Activated CD4-positive, alpha-beta memory T cell treated with anti-CD3 and anti-CD28 coated beads, Interleukin-2, amount 10 ng/mL, durations not matched to agents 7 days and 5 days (primary cell): ENCODE results near the gene CAD. TPM values are rescaled to one million over a fixed set of nuclear protein-coding genes. Genes with fewer than 3 reads are reported as not detected.
A peak's percentile ranks its signal among the peaks of the same experiment; 100 is the strongest.

Experiments used
- CTCF ChIA-PET: fragments of 350-600 bp; sonication (Branson Sonifier 250); formaldehyde crosslinking; loops from one replicate; lab custom pipeline; 2021; ENCODE audit warnings: antibody characterized with exemption, inconsistent platforms; lab: Charles Lee
- POLR2A ChIA-PET: fragments of 350-600 bp; sonication (Branson Sonifier 250); formaldehyde crosslinking; loops from one replicate; lab custom pipeline; 2021; ENCODE audit warnings: antibody characterized with exemption; lab: Charles Lee
- DNase-seq: peaks from one replicate; pipeline ENCODE4 v3.0.0-alpha.2; 2020
- H3K27ac Mint-ChIP-seq: one replicate; pipeline ENCODE4 v1.8.0; 2021; ENCODE audit warnings: mild to moderate bottlenecking, mixed read lengths
- H3K27me3 Mint-ChIP-seq: one replicate; pipeline ENCODE4 v1.8.0; 2021; ENCODE audit warnings: mixed read lengths
- H3K36me3 Mint-ChIP-seq: one replicate; pipeline ENCODE4 v1.8.0; 2021; ENCODE audit warnings: low read depth, mixed read lengths
- H3K4me1 Mint-ChIP-seq: one replicate; pipeline ENCODE4 v1.8.0; 2021; ENCODE audit warnings: mixed read lengths
- H3K4me3 Mint-ChIP-seq: one replicate; pipeline ENCODE4 v1.8.0; 2021; ENCODE audit warnings: mild to moderate bottlenecking, mixed read lengths
- H3K9me3 Mint-ChIP-seq: one replicate; pipeline ENCODE4 v1.8.0; 2021; ENCODE audit warnings: mixed read lengths
- total RNA-seq, 2 experiments: library from RNA; stranded (reverse); gene quantifications; one replicate each; pipeline ENCODE4 v1.2.3, GENCODE V29; 2021

CAD gene
- total RNA-seq, 2 experiments from 2014 or later = 39.7 TPM

DNA sequence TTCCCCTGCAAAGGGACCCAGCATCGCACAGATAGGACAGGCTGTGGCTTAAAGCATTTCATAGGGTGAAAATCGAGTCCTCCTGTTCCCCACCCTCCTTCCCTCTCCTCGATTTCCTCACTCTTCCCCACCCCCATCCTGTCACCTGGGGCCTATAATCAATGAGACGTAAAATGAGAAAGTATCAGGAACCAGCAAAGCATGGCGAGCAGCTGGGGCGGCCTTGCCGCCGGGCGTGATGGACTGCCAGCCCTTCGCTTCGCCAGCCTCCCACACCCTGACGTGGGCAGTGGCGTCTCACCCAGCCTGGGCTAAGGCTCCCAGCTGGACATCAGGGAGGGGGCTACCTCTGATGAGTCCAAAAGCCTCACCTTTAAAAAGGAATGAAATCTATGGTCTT, 34.6 kb downstream of the CAD start:
- CTCF ChIA-PET = interaction anchor here (1.1 to 2.1 kb wide), 3 partner anchors 27 to 68 kb away, joined by 4 to 19 read pairs (median 11); no protein-coding TSS in a partner anchor
- no peak for DNase-seq
- POLR2A ChIA-PET = interaction anchor here (0.6 kb wide), 1 partner anchor 16 kb away, joined by 3 read pairs; no protein-coding TSS in a partner anchor
- Mint-ChIP-seq H3K36me3 (no peaks in the 10 kb centered on the region), H3K27ac (no peak overlapping the region), H3K4me3 (no peak overlapping the region), H3K9me3 (no peaks in the 10 kb centered on the region), H3K4me1 (no peaks in the 10 kb centered on the region), H3K27me3 (peaks cover 21% of the 10 kb centered on the region)

DNA sequence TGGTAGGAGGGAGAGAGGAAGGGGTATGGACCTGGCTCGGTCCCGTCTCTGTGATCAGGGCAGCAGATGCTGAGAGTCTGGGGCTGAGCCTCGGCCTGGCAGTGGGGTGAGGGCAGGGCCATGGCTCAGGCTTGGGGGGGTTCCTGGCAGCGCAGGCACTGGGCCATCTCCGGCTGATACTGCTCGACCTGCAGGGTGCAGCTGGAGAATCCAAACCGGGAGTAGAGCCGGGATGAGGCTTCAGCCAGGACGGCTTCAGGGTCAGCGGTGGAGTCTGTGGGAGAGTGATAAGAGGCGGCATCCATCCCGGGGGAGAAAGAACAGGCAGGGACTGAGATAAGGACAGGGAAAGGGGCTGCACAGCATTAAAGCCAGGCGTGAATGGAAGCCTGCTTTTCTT, 38.0 kb downstream of the CAD start:
- ChIA-PET CTCF (no interaction called here), POLR2A (no interaction called here)
- Mint-ChIP-seq H3K27me3 (peaks cover 32% of the 10 kb centered on the region), H3K4me3 (no peak overlapping the region), H3K9me3 (no peaks in the 10 kb centered on the region), H3K27ac (no peak overlapping the region), H3K4me1 (no peaks in the 10 kb centered on the region), H3K36me3 (no peaks in the 10 kb centered on the region)
- no peak for DNase-seq

DNA sequence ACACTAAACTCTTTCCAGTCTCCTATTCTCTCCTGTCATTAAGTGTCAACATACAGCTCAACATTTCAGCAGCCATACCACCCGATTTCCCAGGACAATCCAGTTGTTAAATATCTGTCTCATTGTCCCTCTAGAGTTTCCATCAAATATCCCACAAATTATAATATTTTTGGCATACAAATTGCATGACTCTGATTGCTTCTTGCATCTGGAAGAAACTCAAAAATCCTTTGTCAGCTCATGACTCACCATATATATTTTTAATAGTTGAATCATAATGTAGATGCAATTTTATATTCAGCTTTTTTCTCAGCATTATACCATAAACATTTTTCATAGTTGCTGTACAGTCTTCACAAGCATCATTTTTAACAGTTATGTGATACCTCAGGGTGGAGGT, 38.5 kb downstream of the CAD start:
- DNase-seq = no peak
- Mint-ChIP-seq H3K4me3 (no peak overlapping the region), H3K4me1 (no peaks in the 10 kb centered on the region), H3K27me3 (peaks cover 36% of the 10 kb centered on the region), H3K36me3 (no peaks in the 10 kb centered on the region), H3K9me3 (no peaks in the 10 kb centered on the region), H3K27ac (no peak overlapping the region)
- ChIA-PET CTCF (no interaction called here), POLR2A (no interaction called here)

DNA sequence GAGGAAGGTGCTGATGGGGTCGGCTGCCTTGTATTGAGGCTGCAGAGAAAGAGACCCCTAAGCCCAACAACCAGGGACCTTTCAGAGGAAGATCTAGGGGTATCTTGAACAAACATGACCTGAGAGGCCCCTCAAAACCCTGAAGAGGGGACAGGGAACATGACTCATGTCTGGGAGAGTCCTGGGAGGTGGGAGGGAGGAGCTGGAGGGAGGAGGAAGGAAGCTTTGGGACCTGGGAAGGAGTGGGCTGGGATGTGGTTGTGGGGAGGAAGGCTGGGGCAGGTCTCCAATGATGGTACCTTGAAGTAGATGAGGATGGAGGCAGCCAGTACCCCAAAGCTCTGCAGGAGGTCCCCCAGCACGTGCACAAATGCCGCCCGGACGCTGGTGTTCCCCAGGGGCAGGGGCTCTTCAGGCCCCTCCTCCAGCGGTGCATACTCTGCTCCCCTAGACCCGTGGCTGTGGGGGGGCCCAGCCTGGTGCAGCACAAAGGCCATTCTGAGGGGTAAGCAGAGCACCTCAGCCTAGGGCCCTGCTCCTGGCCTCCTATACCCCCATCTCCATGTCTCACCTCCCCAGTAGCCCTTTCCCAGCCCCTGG, 39.8 kb downstream of the CAD start:
- DNase-seq = no peak
- Mint-ChIP-seq H3K4me1 (peaks cover 10% of the 10 kb centered on the region), H3K9me3 (no peaks in the 10 kb centered on the region), H3K27me3 (peaks cover 45% of the 10 kb centered on the region), H3K36me3 (no peaks in the 10 kb centered on the region), H3K27ac (no peak overlapping the region), H3K4me3 (no peak overlapping the region)
- ChIA-PET POLR2A (no interaction called here), CTCF (no interaction called here)

DNA sequence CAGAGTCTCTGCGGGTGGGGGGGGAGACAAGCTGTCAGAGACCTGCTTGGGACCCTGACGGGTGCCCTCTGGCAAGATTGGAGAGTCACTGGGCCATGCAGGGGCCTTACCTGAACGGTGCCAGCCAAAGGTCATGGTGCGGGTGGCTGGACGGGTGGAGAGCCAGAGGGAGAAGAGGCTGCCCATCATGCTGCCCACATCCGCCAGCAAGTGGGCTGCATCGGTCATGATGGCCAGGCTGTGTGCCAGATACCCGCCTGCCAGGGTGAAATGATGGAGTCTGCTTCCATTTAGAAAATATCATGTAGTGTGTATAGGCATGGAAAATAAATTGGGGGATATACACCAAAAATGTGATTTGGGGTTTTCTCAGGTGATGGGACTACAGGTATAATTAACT, 40.9 kb downstream of the CAD start:
- DNase-seq = no peak
- H3K4me3 Mint-ChIP-seq = no peak overlapping the region
- no peaks in the 10 kb centered on the region for H3K9me3 Mint-ChIP-seq
- H3K27me3 Mint-ChIP-seq = peaks cover 47% of the 10 kb centered on the region
- H3K27ac Mint-ChIP-seq = no peak overlapping the region
- ChIA-PET POLR2A (no interaction called here), CTCF (no interaction called here)
- H3K36me3 Mint-ChIP-seq = no peaks in the 10 kb centered on the region
- peaks cover 12% of the 10 kb centered on the region for H3K4me1 Mint-ChIP-seq

DNA sequence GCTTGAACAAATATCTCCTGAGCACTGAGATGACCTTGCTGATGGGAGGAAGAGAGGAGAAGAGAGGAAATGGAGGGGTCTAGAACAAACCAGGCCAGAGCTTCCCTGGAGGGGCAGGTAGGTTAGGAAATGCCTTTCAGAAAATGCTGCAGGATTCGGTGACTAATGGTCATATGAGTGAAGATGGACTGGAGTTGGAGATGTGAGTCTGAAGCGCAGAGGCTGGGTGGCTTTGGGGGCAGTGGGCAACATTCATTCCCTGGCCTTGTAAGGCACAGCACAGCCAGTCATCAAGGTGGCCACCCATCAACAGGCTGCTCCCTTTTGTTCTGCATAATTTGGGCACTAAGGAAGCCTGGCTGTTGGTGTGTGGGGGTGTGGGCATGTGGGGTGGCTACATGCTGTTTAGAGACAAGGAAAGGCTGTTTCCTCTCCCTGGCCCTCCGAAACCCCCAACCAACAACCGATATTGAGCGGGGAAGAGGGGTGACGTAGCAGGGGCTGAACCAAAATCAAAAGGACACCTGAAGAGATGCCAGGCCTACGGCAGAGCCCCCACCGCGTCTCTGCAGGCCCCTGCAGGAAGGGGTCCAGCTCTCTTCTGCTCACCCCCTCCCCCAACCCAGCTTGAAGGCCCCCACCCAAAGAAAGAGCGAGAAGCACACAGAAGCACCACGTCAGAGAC, 44.2 kb downstream of the CAD start:
- POLR2A ChIA-PET = no interaction called here

DNA sequence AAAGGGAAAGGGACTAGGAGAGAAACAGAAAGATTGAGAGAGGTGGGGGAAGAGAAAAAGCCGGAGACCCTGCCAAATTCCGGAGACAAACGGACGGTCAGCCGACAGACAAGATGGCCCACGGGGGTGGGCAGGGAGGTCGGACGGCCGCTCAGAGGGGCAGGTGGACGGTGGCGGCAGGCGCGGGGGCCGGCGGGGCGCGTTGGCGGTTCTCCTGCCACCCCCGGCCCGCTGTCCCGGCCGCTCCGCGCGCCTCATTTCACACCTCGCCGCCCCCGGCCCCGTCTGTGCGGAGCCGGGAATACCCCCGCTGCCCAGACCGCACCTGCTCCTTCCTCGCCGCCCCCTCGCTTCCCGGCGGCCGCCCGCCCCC, 44.7 kb downstream of the CAD start:
- DNase-seq = no peak
- Mint-ChIP-seq H3K4me1 (peaks cover 34% of the 10 kb centered on the region), H3K9me3 (no peaks in the 10 kb centered on the region), H3K36me3 (no peaks in the 10 kb centered on the region), H3K27me3 (peaks cover 50% of the 10 kb centered on the region), H3K4me3 (peak overlapping the region; percentile 48), H3K27ac (no peak overlapping the region)
- ChIA-PET POLR2A (interaction anchor here (0.9 kb wide), 1 partner anchor 13 kb away, joined by 4 read pairs; no protein-coding TSS in a partner anchor), CTCF (interaction anchor here (5.6 kb wide), 1 partner anchor 19 kb away, joined by 38 read pairs; the partner anchor contains the start of gene TRIM54)

More for the DNA sequence above, 44.2 kb downstream of the CAD start:
- Mint-ChIP-seq H3K9me3 (no peaks in the 10 kb centered on the region), H3K4me1 (peaks cover 34% of the 10 kb centered on the region), H3K27me3 (peaks cover 54% of the 10 kb centered on the region), H3K36me3 (no peaks in the 10 kb centered on the region), H3K27ac (no peak overlapping the region), H3K4me3 (peak overlapping the region; percentile 48)
- no peak for DNase-seq
- CTCF ChIA-PET = interaction anchor here (5.6 kb wide), 1 partner anchor 19 kb away, joined by 38 read pairs; the partner anchor contains the start of gene TRIM54

DNA sequence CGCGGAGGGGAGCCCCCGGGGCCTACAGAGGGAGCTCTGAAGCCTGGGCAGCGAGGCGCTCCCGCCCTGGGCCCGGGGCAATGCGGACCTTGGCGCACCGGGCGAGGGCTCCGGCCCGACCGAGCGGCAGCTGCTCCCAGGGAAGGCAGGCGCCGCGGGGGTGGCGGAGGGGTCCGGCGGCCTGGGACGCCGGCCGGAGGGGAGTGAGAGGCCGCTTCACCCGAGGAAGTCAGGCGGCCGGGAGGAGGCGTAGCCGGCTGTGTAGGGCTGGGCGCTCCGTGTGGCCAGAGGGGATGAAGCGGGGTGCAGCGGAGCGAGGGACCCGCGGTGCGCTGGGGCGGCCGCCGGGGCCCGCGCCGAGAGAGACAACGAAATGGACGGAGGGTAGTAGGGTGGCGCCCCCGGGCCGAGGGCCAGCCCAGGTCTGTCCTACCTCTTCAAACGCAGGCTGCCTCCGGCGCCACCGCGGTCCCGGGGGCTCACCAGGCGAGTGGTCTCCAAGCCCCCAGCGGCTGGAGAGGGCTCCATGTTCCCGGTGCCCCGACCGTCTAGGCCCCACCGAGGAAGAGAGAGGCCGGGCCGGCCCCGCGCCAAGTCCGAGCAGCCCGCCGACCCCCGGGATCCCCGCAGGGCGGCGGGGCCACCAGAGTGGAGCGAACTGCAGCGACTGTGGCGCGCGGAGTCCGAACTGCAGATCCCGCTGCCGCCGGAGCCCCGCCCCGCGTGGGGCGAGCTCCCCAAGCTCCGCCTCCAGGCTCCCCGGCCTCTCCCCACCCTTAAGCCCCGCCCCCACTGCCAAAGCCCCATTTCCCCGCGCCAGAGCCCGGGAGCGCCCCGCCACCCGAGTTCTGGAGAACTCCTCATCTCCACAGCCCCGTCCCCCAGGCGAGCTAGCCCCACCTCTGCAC, 45.5 kb downstream of the CAD start, which contains the start of gene SLC30A3:
SLC30A3 (minus strand) TSS at position 669 of the 908 bp plus-strand sequence; CDS start at position 528, 141 bp downstream.
- ChIA-PET CTCF (interaction anchor here (1.4 to 5.6 kb wide), 4 partner anchors 10 to 165 kb away, joined by 3 to 38 read pairs (median 11); partner anchors contain the start of gene TRIM54), POLR2A (interaction anchor here (0.9 to 1.3 kb wide), 2 partner anchors 13 to 17 kb away, joined by 4 read pairs; no protein-coding TSS in a partner anchor)
- no peaks in the 10 kb centered on the region for H3K36me3 Mint-ChIP-seq
- H3K27me3 Mint-ChIP-seq = peaks cover 47% of the 10 kb centered on the region
- peak; percentile 80 for DNase-seq
- peak within 1 kb of the TSS; percentile 78 for H3K4me3 Mint-ChIP-seq
- no peak within 1 kb of the TSS for H3K27ac Mint-ChIP-seq
- H3K4me1 Mint-ChIP-seq = peaks cover 34% of the 10 kb centered on the region
- H3K9me3 Mint-ChIP-seq = no peaks in the 10 kb centered on the region

DNA sequence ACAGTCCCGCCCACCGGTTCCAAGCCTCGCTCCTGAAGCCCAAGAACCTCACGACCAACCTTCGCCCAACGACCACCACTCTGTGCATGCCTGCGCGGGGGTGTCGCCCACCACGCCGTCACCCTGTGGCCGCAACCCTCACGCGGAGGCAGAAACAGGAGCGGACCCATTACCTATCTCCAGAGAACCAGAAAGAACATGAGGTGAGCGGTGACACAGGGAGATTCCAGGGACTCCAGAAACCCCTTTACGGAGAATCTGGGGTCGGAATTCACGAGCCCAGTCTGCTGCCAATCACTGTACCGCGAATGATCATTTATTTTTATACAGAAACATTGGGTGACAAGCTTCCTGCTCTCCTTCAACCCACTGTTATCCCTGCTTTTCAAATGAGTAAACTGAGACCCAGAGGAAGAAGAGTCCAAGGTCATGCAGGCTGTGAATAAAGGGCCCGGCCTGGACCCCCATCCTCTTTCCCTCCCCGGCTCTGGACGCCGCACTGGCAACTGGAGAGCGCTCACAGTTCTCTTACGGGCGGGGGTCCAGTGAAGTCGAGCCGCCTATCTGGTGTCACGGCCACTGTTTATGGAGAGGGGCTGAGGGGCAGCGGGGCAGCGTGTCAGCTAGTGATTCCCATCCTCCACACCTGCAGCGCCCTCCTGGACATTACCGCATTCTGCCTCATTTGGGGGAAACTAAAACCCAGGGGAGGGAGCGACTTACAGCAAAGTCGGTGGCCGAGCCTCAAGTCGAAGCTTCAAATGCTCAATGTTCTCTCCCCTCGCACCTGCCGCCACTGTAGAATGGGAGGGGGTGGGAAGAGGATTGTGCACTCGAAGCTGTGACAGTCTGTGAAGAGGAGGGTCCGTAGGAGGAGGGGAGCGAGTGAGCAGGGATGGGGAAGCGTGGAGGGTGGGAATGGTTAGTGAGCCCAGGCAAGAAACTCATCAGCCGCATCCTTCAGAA, 46.4 kb downstream of the CAD start:
- H3K27ac Mint-ChIP-seq = no peak overlapping the region
- no peaks in the 10 kb centered on the region for H3K9me3 Mint-ChIP-seq
- ChIA-PET POLR2A (interaction anchor here (1.1 to 1.9 kb wide), 4 partner anchors 13 to 51 kb away, joined by 3 to 5 read pairs (median 4); partner anchors contain the start of gene TRIM54), CTCF (interaction anchor here (1.4 to 5.6 kb wide), 5 partner anchors 9 to 166 kb away, joined by 3 to 38 read pairs (median 7); partner anchors contain the start of gene TRIM54)
- no peak for DNase-seq
- peak overlapping the region; percentile 78 for H3K4me3 Mint-ChIP-seq
- H3K36me3 Mint-ChIP-seq = no peaks in the 10 kb centered on the region
- peaks cover 34% of the 10 kb centered on the region for H3K4me1 Mint-ChIP-seq
- peaks cover 45% of the 10 kb centered on the region for H3K27me3 Mint-ChIP-seq

DNA sequence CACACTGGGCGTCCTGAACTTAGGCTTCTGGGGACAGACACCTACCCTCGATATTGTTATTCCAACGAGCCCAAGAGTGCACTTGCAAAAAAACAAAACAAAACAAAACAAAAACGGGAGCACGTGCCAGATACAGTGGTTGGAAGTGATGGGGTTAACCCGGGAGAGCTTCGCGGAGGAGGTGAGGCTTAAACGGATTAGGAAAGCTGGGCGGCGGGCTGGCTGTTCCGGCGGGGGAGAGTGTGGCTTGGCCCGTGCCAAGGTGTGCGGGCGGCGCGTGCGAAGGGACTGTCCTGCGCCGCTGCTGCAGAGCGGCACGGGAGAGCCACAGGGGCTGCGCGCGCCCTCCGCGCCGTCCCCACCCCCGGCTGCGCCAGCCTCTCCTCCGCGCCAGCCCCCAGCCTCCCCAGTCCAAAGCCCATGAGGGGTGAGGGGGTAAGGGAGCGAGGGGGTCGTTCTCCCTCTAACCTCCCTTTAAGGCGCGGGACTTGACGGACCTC, 47.1 kb downstream of the CAD start:
- DNase-seq = no peak
- Mint-ChIP-seq H3K4me3 (peak overlapping the region; percentile 78), H3K27me3 (peaks cover 43% of the 10 kb centered on the region), H3K27ac (no peak overlapping the region), H3K4me1 (peaks cover 34% of the 10 kb centered on the region), H3K36me3 (no peaks in the 10 kb centered on the region), H3K9me3 (no peaks in the 10 kb centered on the region)
- POLR2A ChIA-PET = interaction anchor here (1.1 to 1.9 kb wide), 4 partner anchors 12 to 50 kb away, joined by 3 to 5 read pairs (median 4); partner anchors contain the start of gene TRIM54
- CTCF ChIA-PET = interaction anchor here (1.3 to 5.6 kb wide), 6 partner anchors 8 to 105 kb away, joined by 3 to 38 read pairs (median 5); partner anchors contain the start of gene TRIM54
